Liver (tissue), 2 donors: ENCODE measurements around the gene TGM2.

Experiments
- CTCF ChIP-seq: fragments of 150-350 bp; IDR thresholded peaks from 2 replicates; pipeline ENCODE4 v1.5.1; 2017; ENCODE audit warnings: improper control_type of control experiment, low read depth, low read length; ENCODE audit not compliant: missing input control
- MAX ChIP-seq: IDR thresholded peaks from 2 replicates; pipeline ENCODE4 v1.6.1; 2016; ENCODE audit warnings: antibody characterized with exemption
- donor health status: healthy.

GRCh38 chr20:38109591-38110524, 55.2 kb downstream of the TGM2 start:
- TF ChIP-seq CTCF: no peak
- no peak for TF ChIP-seq MAX
